GM12878 (cell line): ENCODE measurements around the gene HYI. TPM values are rescaled to one million over a fixed set of nuclear protein-coding genes. Genes with fewer than 3 reads are reported as not detected.

Source experiments
- ATAC-seq: fragments of 200-7000 bp; cut with Tn5 transposase; 3 replicates; pipeline ENCODE4 v1.9.1; 2020; ENCODE audit warnings: mild to moderate bottlenecking, moderate library complexity
- BruUV-seq: library from RNA; stranded (reverse); fragments of 400-500 nt; replicated peaks from 2 replicates; lab custom pipeline; 2021; lab: Mats Ljungman, UMichigan
- CTCF ChIA-PET: fragments of 300-600 bp; sonication (Branson Sonifier 250); formaldehyde crosslinking; extraction: SDS; loops from one replicate; lab custom pipeline; 2021; ENCODE audit warnings: inconsistent platforms; lab: Yijun Ruan, JAX
- POLR2A ChIA-PET: fragments of 350-600 bp; formaldehyde crosslinking; extraction: SDS; loops from one replicate; lab custom pipeline; 2021; ENCODE audit warnings: inconsistent platforms; lab: Charles Lee
- RAD21 ChIA-PET: fragments of 300-600 bp; sonication (Branson Sonifier 250); formaldehyde crosslinking; loops from one replicate; lab custom pipeline; 2023; ENCODE audit warnings: antibody characterized with exemption; ENCODE audit not compliant: unreplicated experiment; lab: Charles Lee
- SMC1A ChIA-PET: fragments of 300-600 bp; sonication (Branson Sonifier 250); formaldehyde crosslinking; loops from one replicate; lab custom pipeline; 2023; ENCODE audit not compliant: unreplicated experiment, uncharacterized antibody; lab: Charles Lee
- DNase-seq: peaks from one replicate; pipeline ENCODE4 v3.0.0-alpha.2; 2011; ENCODE audit warnings: low read depth, low spot score
- FAIRE-seq: peaks from 3 replicates; lab custom pipeline; 2011; peaks lifted over from hg19 to GRCh38; lab: Jason Lieb, UNC
- H2AFZ ChIP-seq: 2 replicates; pipeline ENCODE4 v1.6.0; 2011; ENCODE audit warnings: low read depth, low read length, control low read depth; ENCODE audit not compliant: control insufficient read depth
- H3K27ac ChIP-seq: 2 replicates; pipeline ENCODE4 v1.5.1; 2011; ENCODE audit warnings: control low read depth; ENCODE audit not compliant: control insufficient read depth, insufficient read depth
- H3K27me3 ChIP-seq, 2 experiments: replicated peaks in 1 of 2; 2 replicates each; pipeline versions ENCODE4 v1.6.0 to v1.6.1; 2011; ENCODE audit warnings: low read length in 1 of 2; ENCODE audit not compliant: control insufficient read depth in 2 of 2, insufficient read depth in 2 of 2
- H3K36me3 ChIP-seq, 2 experiments: 2 replicates each; pipeline ENCODE4 v1.5.1; 2011; ENCODE audit warnings: low read length in 1 of 2; ENCODE audit not compliant: control insufficient read depth in 2 of 2, insufficient read depth in 2 of 2
- H3K4me1 ChIP-seq: 2 replicates; pipeline ENCODE4 v1.6.1; 2011; ENCODE audit warnings: mild to moderate bottlenecking, low read length, moderate library complexity, mixed read lengths; ENCODE audit not compliant: control insufficient read depth, insufficient read depth
- H3K4me2 ChIP-seq: 2 replicates; pipeline ENCODE4 v1.6.0; 2011; ENCODE audit warnings: control low read depth; ENCODE audit not compliant: control insufficient read depth, insufficient read depth
- H3K4me3 ChIP-seq: fragments of 200-600 bp; sonication (generic); 2 replicates; pipeline ENCODE4 v1.5.1; 2016
- H3K79me2 ChIP-seq: 2 replicates; pipeline ENCODE4 v1.6.0; 2011; ENCODE audit warnings: low read length; ENCODE audit not compliant: control insufficient read depth, insufficient read depth
- H3K9ac ChIP-seq: 2 replicates; pipeline ENCODE4 v1.8.0; 2011; ENCODE audit warnings: low read length, control low read depth, mixed read lengths; ENCODE audit not compliant: control insufficient read depth, insufficient read depth
- H3K9me3 ChIP-seq: replicated peaks from 3 replicates; pipeline ENCODE4 v1.5.1; 2011; ENCODE audit warnings: mild to moderate bottlenecking, low read length; ENCODE audit not compliant: control insufficient read depth, insufficient read depth
- H4K20me1 ChIP-seq: 2 replicates; pipeline ENCODE4 v1.6.0; 2011; ENCODE audit not compliant: control insufficient read depth, insufficient read depth
- ATF2 ChIP-seq: IDR thresholded peaks from 2 replicates; pipeline ENCODE4 v1.6.1; 2012; ENCODE audit warnings: low read length, inconsistent platforms
- BACH1 ChIP-seq: fragments of 450-650 bp; IDR thresholded peaks from 2 replicates; pipeline ENCODE4 v1.6.1; 2017; ENCODE audit warnings: mild to moderate bottlenecking, borderline replicate concordance
- CREM ChIP-seq: IDR thresholded peaks from 2 replicates; pipeline ENCODE4 v1.6.1; 2014; ENCODE audit warnings: antibody characterized with exemption, low read depth
- FOXK2 ChIP-seq: fragments of 450-650 bp; IDR thresholded peaks from 2 replicates; pipeline ENCODE4 v1.6.1; 2017; ENCODE audit warnings: mild to moderate bottlenecking, moderate library complexity
- MEF2B ChIP-seq: fragments of 450-650 bp; IDR thresholded peaks from 2 replicates; pipeline ENCODE4 v1.6.1; 2018; ENCODE audit warnings: mild to moderate bottlenecking, moderate library complexity; ENCODE audit not compliant: partially characterized antibody, poor library complexity, severe bottlenecking
- RB1 ChIP-seq: fragments of 450-650 bp; formaldehyde crosslinking; IDR thresholded peaks from 2 replicates; pipeline ENCODE4 v1.6.1; 2017; ENCODE audit warnings: mild to moderate bottlenecking, borderline replicate concordance
- STAT1 ChIP-seq: fragments of 450-650 bp; conservative IDR thresholded peaks from 2 replicates; pipeline ENCODE4 v1.6.1; 2014; ENCODE audit warnings: antibody characterized with exemption, mild to moderate bottlenecking
- STAT3 ChIP-seq: IDR thresholded peaks from 2 replicates; pipeline ENCODE4 v1.6.1; 2011; ENCODE audit warnings: low read depth, low read length, improper control_type of control experiment
- TARDBP ChIP-seq: IDR thresholded peaks from 2 replicates; pipeline ENCODE4 v1.6.1; 2016; ENCODE audit warnings: borderline replicate concordance
- USF1 ChIP-seq: IDR thresholded peaks from 2 replicates; pipeline ENCODE4 v1.6.1; 2011; ENCODE audit warnings: borderline replicate concordance, low read depth, mild to moderate bottlenecking, moderate library complexity, mixed read lengths, low read length; ENCODE audit not compliant: insufficient read depth; ENCODE audit errors: extremely low read length
- ZNF24 ChIP-seq: fragments of 450-650 bp; IDR thresholded peaks from 2 replicates; pipeline ENCODE4 v1.6.1; 2017; ENCODE audit warnings: antibody characterized with exemption, mild to moderate bottlenecking
- whole genome bisulfite sequencing: methylation state at CpG from one replicate; pipeline ENCODE4 v1.1.6; 2016; ENCODE audit warnings: low lambda C conversion rate; ENCODE audit not compliant: insufficient replicate concordance, insufficient coverage; ENCODE audit errors: missing lambda C conversion rate; 5-methylcytosine and 5-hydroxymethylcytosine counted together
- in situ Hi-C: fragments of 300-500 bp; cut with MboI; formaldehyde crosslinking; loops from 9 replicates; pipeline ENCODE4 v1.14.3; 2018; ENCODE audit warnings: mixed read lengths
- intact Hi-C: fragments of 100-400 bp; cut with micrococcal nuclease; formaldehyde crosslinking; loops from one replicate; pipeline ENCODE4 v1.14.2; 2022; ENCODE audit not compliant: unreplicated experiment
- polyA plus RNA-seq, 11 experiments: library from polyadenylated mRNA; depleted of rRNA in 4 of 11; unstranded in 6 of 11; stranded (reverse) in 5 of 11; fragments of >200 nt; fragmentation: Nextera tagmentation in 4 of 11; fragmentation: Illumina TruSeq in 1 of 11; extraction: Ambion mirVana in 4 of 11; extraction: Trizol in 1 of 11; gene quantifications; 1 replicate in 1 of 11; 2 replicates in 10 of 11; pipeline versions ENCODE4 v1.2.1 to v1.2.3, GENCODE V29; 2011 to 2016; ENCODE audit warnings: inconsistent platforms in 2 of 11, missing spikeins in 2 of 11, low read depth in 1 of 11
- total RNA-seq, 4 experiments: library from RNA; depleted of rRNA in 3 of 4; stranded (reverse); fragments of >200 nt in 3 of 4; fragmentation: Illumina TruSeq in 1 of 4; extraction: Trizol in 1 of 4; gene quantifications; 2 replicates each; pipeline versions ENCODE4 v1.2.1 to v1.2.3, GENCODE V29; 2013 to 2021
- TF ChIP-seq, protein P1 (sequence below): fragments of 450-650 bp; IDR thresholded peaks from 2 replicates; pipeline ENCODE4 v1.6.1; 2017; ENCODE audit warnings: borderline replicate concordance
- TF ChIP-seq, protein P2 (sequence below): fragments of 450-650 bp; IDR thresholded peaks from 2 replicates; pipeline ENCODE4 v1.6.1; 2017; ENCODE audit warnings: mild to moderate bottlenecking, low read depth, inconsistent platforms; ENCODE audit not compliant: poor library complexity, severe bottlenecking

HYI gene
- total and polyA plus RNA-seq, 10 of the 15 experiments (the other 5 are each of a cell fraction or from before 2014, with no cell fraction given): 0.27 to 5.5 (median 2.0) TPM

DNA sequence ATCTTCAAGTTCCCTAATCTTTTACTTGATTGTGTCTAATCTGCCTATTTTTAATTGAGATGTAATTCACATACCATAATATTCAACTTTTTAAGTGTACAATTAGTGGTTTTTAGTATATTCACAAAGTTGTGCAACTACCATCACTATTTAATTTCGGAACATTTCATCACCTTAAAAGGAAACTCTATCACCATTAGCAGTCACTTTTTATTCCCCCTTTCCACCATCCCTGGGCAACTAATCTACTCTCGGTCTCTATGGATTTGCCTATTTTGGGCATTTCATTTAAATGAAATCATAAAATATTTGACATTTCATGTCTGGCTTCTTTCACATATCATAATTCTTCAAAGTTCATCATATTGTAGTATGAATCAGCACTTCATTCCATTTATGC lies 30.6 kb upstream of the HYI start:
- Histone ChIP-seq H3K4me1 (no peaks in the 10 kb centered on the region), H3K36me3 (no peaks in the 10 kb centered on the region), H3K27ac (no peak overlapping the region), H4K20me1 (no peaks in the 10 kb centered on the region), H2AFZ (no peak overlapping the region), H3K4me3 (no peak overlapping the region), H3K4me2 (no peak overlapping the region), H3K9ac (no peak overlapping the region), H3K79me2 (no peaks in the 10 kb centered on the region), H3K9me3 (no peaks in the 10 kb centered on the region; the same call in 2 of the 3 replicates), H3K27me3 (no peaks in the 10 kb centered on the region)
- ChIA-PET RAD21 (no interaction called here), SMC1A (interaction anchor here (0.6 kb wide), 1 partner anchor 338 kb away, joined by 3 read pairs; no protein-coding TSS in a partner anchor), CTCF (no interaction called here), POLR2A (no interaction called here)
- DNase-seq: no peak
- no peak for ATAC-seq
- no peak for FAIRE-seq
- TF ChIP-seq FOXK2: no peak
- TF ChIP-seq MEF2B: no peak
- TF ChIP-seq CREM: no peak
- TF ChIP-seq, protein P1, sequence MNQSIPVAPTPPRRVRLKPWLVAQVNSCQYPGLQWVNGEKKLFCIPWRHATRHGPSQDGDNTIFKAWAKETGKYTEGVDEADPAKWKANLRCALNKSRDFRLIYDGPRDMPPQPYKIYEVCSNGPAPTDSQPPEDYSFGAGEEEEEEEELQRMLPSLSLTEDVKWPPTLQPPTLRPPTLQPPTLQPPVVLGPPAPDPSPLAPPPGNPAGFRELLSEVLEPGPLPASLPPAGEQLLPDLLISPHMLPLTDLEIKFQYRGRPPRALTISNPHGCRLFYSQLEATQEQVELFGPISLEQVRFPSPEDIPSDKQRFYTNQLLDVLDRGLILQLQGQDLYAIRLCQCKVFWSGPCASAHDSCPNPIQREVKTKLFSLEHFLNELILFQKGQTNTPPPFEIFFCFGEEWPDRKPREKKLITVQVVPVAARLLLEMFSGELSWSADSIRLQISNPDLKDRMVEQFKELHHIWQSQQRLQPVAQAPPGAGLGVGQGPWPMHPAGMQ: no peak
- no peak for TF ChIP-seq STAT3
- TF ChIP-seq BACH1: no peak
- TF ChIP-seq ATF2: no peak
- TF ChIP-seq RB1: no peak
- no peak for TF ChIP-seq ZNF24
- no peak for TF ChIP-seq USF1
- TF ChIP-seq STAT1: no peak
- TF ChIP-seq, protein P2, sequence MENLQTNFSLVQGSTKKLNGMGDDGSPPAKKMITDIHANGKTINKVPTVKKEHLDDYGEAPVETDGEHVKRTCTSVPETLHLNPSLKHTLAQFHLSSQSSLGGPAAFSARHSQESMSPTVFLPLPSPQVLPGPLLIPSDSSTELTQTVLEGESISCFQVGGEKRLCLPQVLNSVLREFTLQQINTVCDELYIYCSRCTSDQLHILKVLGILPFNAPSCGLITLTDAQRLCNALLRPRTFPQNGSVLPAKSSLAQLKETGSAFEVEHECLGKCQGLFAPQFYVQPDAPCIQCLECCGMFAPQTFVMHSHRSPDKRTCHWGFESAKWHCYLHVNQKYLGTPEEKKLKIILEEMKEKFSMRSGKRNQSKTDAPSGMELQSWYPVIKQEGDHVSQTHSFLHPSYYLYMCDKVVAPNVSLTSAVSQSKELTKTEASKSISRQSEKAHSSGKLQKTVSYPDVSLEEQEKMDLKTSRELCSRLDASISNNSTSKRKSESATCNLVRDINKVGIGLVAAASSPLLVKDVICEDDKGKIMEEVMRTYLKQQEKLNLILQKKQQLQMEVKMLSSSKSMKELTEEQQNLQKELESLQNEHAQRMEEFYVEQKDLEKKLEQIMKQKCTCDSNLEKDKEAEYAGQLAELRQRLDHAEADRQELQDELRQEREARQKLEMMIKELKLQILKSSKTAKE: no peak
- no peak for TF ChIP-seq TARDBP
- 82% methylated on average over 2 of the region's 2 CpGs for WGBS
- no TSS peak for BruUV-seq
- intact Hi-C loops: no loop called here
- in situ Hi-C loops: no loop called here
